ENCODE data around the gene CSNK2A2.

CSNK2A2 gene

DNA sequence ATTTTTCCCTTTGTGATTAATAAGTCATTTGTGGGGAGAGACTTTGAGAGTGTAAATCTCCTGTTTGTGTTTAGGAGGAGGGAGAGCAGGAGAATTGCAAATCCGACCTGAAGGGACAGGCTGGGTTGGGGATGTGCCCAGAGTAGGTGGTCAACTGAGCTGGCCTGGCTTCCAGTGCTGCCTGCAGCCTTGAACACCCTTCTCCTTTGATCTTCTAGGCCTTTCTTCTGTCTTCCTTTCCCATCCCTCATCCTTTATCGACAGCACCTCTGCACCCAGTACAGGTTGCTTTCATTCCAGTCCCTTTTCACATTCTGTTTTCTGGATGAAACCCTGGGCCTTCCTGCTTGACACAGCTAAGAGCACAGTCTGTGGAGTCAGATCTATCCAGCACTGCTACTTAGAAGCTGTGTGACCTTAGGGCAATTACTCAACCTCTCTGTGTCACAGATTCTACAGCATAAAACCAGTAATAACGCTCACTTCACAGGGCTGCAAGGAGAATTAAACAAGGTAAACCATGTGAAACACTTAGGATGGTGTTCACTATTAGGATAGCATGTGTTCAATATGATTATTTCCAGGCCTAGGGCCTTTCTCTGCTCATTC is 1.0 kb upstream of the CSNK2A2 start:
- TF ChIP-seq, protein P1, sequence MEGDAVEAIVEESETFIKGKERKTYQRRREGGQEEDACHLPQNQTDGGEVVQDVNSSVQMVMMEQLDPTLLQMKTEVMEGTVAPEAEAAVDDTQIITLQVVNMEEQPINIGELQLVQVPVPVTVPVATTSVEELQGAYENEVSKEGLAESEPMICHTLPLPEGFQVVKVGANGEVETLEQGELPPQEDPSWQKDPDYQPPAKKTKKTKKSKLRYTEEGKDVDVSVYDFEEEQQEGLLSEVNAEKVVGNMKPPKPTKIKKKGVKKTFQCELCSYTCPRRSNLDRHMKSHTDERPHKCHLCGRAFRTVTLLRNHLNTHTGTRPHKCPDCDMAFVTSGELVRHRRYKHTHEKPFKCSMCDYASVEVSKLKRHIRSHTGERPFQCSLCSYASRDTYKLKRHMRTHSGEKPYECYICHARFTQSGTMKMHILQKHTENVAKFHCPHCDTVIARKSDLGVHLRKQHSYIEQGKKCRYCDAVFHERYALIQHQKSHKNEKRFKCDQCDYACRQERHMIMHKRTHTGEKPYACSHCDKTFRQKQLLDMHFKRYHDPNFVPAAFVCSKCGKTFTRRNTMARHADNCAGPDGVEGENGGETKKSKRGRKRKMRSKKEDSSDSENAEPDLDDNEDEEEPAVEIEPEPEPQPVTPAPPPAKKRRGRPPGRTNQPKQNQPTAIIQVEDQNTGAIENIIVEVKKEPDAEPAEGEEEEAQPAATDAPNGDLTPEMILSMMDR (IDR thresholded peaks at IDR 0.05; ENCODE audit: low read depth, low read length) = no peak
- H3K4me3 ChIP-seq (ENCODE audit: low read depth, low read length) = no peak overlapping the region

DNA sequence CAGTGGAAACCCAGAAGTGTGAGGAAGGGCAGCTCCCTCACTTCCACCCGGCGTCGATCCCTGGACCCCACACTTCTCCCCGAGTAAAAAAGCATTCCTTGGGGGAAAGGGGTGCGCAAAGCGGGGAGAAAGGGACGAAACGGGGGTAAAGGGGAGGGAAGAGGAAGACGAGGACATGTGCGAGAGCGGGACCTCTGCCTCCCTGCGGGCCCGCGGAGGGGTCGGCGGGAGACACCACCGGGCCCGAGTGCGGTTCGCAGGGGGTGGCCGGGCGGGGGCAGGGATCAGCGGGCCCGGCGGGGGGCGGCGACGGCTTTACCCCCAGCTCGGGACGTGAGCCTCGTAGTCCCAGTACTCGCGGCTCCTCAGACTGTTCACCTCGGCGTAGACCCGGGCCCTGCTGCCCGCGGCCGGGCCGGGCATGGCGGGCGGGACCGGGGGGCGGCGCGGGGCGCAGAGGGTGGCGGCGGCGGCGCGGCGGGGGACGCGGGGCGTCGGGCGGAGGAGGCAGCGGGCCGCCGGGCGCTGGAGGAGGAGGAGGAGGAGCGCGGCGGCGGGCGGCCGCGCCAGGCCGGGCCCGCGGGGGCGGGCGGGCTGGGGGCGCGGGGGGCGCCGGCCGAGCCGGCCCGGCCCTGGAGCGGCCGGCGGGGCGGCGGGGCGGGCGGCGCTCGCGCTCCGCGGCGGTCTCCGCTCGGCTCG is 443 bp downstream of the CSNK2A2 start:
- TF ChIP-seq, protein P1 (IDR thresholded peaks at IDR 0.05; ENCODE audit: low read depth, low read length) = no peak
- peak overlapping the region; percentile 75 for H3K4me3 ChIP-seq (ENCODE audit: low read depth, low read length)

DNA sequence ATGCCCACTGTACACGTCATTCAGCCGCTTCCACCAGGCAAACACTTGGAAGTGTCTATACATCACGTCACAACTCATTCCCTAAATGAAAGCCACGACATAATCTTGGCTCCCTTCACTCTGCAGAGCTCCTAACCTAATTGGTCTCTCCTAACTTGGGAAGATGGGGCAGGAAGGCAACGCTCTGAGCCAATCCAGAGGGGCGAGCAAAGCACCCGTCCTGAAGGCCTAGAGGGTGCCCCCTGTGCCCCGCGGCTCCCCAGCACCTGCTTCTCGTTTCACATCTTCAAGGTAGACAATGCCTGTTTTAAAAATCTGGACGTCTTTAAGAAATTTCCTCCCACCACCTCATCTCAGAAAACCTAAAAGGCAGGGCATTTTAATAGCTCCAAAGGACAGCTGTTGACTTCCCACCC is 1.0 kb downstream of the CSNK2A2 start:
- TF ChIP-seq, protein P1 (IDR thresholded peaks at IDR 0.05; ENCODE audit: low read depth, low read length) = no peak
- peak overlapping the region; percentile 75 for H3K4me3 ChIP-seq (ENCODE audit: low read depth, low read length)

DNA sequence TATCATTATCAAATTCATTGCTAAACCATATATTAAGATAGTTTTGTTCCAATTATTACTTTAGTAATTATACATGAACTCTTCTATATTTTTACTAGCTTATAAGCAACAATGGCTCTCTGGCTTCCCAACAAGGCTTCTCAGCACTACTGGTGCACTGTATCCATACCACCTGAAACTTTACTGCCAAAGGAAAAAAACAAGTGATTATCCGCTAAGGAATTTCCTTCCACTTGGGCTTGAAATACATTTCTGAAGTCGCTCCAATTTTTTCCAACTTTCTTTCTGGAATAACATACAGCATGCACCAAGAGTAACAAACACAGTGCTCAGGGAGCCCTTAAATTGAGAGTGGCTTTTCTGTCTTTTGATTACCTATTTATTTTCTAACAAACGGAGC is 2.1 kb downstream of the CSNK2A2 start:
- H3K4me3 ChIP-seq (ENCODE audit: low read depth, low read length) = no peak overlapping the region
- TF ChIP-seq, protein P1 (IDR thresholded peaks at IDR 0.05; ENCODE audit: low read depth, low read length) = no peak

DNA sequence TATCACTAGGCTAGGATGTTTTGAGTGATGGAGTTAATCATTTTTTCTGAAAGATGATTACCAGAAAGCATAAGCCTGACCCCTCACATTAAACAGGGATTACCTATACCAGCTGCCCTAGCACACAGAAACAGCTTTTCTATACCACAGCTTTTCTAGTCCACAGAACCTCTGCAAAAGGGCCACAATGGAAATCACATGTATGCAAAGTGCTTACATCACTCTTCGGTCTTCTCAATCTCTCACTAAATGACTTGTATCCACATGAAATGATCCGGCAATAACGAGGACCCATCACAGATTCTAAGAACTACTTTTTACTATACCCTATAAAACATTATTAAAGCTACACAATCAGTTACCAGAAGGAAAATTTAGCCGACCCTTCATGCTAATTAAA is 2.6 kb downstream of the CSNK2A2 start:
- TF ChIP-seq, protein P1 (IDR thresholded peaks at IDR 0.05; ENCODE audit: low read depth, low read length) = no peak

DNA sequence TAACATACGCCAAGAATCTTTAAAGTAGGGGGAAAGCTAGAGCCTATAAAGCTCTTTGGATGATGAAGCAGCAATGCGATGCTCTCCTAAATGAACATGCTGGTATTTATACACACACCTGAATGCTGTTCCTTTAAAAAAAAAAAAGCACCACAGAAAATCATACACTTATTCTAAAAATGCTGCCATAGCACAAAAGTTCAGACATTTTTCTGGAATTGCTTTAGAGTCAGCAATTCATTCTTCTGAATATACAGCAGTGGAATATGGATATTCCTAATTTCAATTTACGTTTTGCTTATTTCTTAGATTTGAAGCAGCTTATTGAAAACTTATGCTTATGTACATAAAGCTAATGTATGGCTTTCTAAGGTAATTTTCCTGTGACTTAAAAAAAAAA is 3.1 kb downstream of the CSNK2A2 start:
- no peak overlapping the region for H3K4me3 ChIP-seq (ENCODE audit: low read depth, low read length)
- TF ChIP-seq, protein P1 (IDR thresholded peaks at IDR 0.05; ENCODE audit: low read depth, low read length) = no peak

More for the DNA sequence above, 2.6 kb downstream of the CSNK2A2 start:
- H3K4me3 ChIP-seq (ENCODE audit: low read depth, low read length) = no peak overlapping the region

DNA sequence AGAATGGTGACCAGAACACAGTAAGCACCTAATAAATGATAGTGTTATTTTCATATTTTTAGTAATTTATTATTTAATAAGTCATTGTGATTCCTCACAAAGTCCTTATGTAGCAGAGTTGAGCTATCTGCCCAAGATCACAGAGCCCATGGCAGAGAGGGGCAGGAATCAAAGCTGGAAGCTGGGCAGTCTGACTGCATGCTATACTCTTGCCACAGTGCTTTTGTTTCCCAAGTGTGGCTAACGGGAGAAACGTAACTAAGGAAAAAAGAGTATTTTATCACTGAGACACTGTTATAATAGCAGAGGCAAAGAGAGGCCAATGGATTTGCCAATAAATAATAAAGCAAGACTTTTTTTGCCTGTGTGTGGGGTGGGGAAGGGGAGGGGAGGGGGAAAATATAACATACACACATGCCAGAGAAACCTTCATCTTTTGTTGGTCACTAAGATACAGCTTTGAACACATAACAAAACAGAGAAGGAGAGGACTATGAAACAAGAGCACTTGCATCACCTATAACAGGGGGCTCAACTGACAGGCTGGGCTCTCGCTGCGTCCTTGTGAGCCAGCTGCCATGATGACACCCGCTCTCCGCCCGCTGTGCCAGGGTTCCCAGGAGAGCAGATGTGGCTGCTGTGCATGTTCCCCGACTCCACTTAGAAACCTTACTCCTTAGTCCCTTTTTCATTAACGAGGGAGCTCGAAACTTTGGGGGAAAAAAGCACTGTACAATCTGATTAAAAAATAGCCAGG is 10.1 kb downstream of the CSNK2A2 start:
- H3K4me3 ChIP-seq (ENCODE audit: low read depth, low read length) = no peak overlapping the region
- TF ChIP-seq, protein P1 (IDR thresholded peaks at IDR 0.05; ENCODE audit: low read depth, low read length) = no peak
